Brain microvascular endothelial cell (primary cell): ENCODE data around the gene MEIKIN.
"Not testable (repeated sequence)": the region's sequence is repeated elsewhere in the genome, so short reads cannot be mapped to it uniquely, and the experiment has no call there.

Source experiments
- DNase-seq: peaks from one replicate; pipeline ENCODE4 v3.0.0-alpha.2; 2020
- H3K27ac ChIP-seq: fragments of 250-450 bp; sonication (Bioruptor Pico); 2 replicates; pipeline ENCODE4 v1.5.1; 2020; ENCODE audit warnings: mild to moderate bottlenecking, moderate library complexity
- H3K27me3 ChIP-seq: fragments of 250-450 bp; sonication (Bioruptor Pico); replicated peaks from 2 replicates; pipeline ENCODE4 v1.5.1; 2020; ENCODE audit warnings: mild to moderate bottlenecking
- H3K36me3 ChIP-seq: fragments of 250-450 bp; sonication (Bioruptor Pico); replicated peaks from 2 replicates; pipeline ENCODE4 v1.5.1; 2020; ENCODE audit warnings: mild to moderate bottlenecking
- H3K4me3 ChIP-seq: 2 replicates; pipeline ENCODE4 v1.5.1; 2011; ENCODE audit warnings: low read depth, mild to moderate bottlenecking, control low read depth, low read length, moderate library complexity
- in situ Hi-C: cut with HindIII; loops from 2 replicates; pipeline ENCODE4 v1.10.0; 2017; ENCODE audit warnings: low sequenced_read_pairs, low pct_ligation_motif_present
- TF ChIP-seq, protein P1 (sequence below): IDR thresholded peaks from 2 replicates; pipeline ENCODE4 v1.5.1; 2011; ENCODE audit warnings: low read depth, mild to moderate bottlenecking, moderate library complexity, low read length, control low read depth, inconsistent platforms; ENCODE audit errors: missing control alignments

MEIKIN gene

DNA sequence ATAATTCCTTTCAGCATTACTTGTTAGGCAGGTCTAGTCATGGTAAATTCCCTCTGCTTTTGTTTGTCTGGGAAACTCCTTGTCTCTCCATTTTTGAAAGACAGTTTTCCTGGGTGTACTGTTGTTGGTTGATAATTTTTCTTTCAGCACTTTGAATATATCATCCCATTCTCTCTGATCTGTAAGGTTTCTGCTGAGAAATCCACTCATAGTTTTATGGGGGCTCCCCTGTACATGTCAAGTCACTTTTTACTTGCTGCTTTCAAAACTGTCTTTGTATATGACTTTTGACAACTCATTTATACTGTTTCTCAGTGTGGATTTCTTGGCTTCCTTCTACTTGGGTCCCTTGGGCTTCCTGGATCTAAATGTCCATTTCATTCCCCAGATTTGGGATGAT, 16.5 kb downstream of the MEIKIN start:
- TF ChIP-seq, protein P1, sequence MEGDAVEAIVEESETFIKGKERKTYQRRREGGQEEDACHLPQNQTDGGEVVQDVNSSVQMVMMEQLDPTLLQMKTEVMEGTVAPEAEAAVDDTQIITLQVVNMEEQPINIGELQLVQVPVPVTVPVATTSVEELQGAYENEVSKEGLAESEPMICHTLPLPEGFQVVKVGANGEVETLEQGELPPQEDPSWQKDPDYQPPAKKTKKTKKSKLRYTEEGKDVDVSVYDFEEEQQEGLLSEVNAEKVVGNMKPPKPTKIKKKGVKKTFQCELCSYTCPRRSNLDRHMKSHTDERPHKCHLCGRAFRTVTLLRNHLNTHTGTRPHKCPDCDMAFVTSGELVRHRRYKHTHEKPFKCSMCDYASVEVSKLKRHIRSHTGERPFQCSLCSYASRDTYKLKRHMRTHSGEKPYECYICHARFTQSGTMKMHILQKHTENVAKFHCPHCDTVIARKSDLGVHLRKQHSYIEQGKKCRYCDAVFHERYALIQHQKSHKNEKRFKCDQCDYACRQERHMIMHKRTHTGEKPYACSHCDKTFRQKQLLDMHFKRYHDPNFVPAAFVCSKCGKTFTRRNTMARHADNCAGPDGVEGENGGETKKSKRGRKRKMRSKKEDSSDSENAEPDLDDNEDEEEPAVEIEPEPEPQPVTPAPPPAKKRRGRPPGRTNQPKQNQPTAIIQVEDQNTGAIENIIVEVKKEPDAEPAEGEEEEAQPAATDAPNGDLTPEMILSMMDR: no peak
- H3K27me3 ChIP-seq: no peaks in the 10 kb centered on the region
- no peak overlapping the region for H3K27ac ChIP-seq
- H3K4me3 ChIP-seq: no peak overlapping the region
- no peaks in the 10 kb centered on the region for H3K36me3 ChIP-seq
- in situ Hi-C loops: no loop called here
- no peak for DNase-seq

- in situ Hi-C loops: no loop called here
- TF ChIP-seq, protein P1: no peak
- Histone ChIP-seq H3K36me3 (no peaks in the 10 kb centered on the region), H3K4me3 (no peak overlapping the region), H3K27ac (no peak overlapping the region), H3K27me3 (no peaks in the 10 kb centered on the region)
- no peak for DNase-seq
Observed at GRCh38 chr5:131926168-131926567, 19.3 kb downstream of the MEIKIN start.

- Histone ChIP-seq H3K36me3 (no peaks in the 10 kb centered on the region), H3K27ac (no peak overlapping the region), H3K27me3 (no peaks in the 10 kb centered on the region), H3K4me3 (no peak overlapping the region)
- in situ Hi-C loops: no loop called here
- TF ChIP-seq, protein P1: no peak
- no peak for DNase-seq
Observed at GRCh38 chr5:131916481-131916880, 29.0 kb downstream of the MEIKIN start.

GRCh38 chr5:131914472-131914871, 31.0 kb downstream of the MEIKIN start:
- TF ChIP-seq, protein P1: no peak
- no peak for DNase-seq
- Histone ChIP-seq H3K27ac (no peak overlapping the region), H3K36me3 (no peaks in the 10 kb centered on the region), H3K4me3 (no peak overlapping the region), H3K27me3 (no peaks in the 10 kb centered on the region)
- in situ Hi-C loops: no loop called here

GRCh38 chr5:131913603-131914002, 31.9 kb downstream of the MEIKIN start:
- TF ChIP-seq, protein P1: no peak
- in situ Hi-C loops: no loop called here

DNA sequence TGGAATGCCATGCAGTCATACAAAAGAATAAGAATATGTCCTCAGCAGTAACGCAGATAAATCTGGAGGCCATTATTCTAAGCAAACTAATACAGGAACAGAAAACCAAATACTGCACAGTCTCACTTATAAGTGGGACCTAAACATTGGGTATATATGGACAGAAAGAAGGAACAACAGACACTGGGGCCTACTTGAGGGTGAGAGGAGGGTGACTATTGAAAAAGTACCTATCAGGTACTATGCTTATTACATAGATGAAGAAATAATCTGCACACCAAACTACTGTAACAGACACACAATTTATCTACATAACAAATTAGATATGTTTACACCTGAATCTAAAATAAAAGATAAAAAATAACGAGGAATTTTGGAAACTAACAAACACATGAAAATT, 38.8 kb downstream of the MEIKIN start:
- TF ChIP-seq, protein P1: no peak
- Histone ChIP-seq H3K27ac (no peak overlapping the region), H3K27me3 (no peaks in the 10 kb centered on the region), H3K36me3 (no peaks in the 10 kb centered on the region), H3K4me3 (no peak overlapping the region)
- DNase-seq: no peak
- in situ Hi-C loops: no loop called here

More at GRCh38 chr5:131913603-131914002, 31.9 kb downstream of the MEIKIN start:
- H3K27me3 ChIP-seq: no peaks in the 10 kb centered on the region
- no peak for DNase-seq
- no peak overlapping the region for H3K4me3 ChIP-seq
- H3K36me3 ChIP-seq: no peaks in the 10 kb centered on the region
- no peak overlapping the region for H3K27ac ChIP-seq

DNA sequence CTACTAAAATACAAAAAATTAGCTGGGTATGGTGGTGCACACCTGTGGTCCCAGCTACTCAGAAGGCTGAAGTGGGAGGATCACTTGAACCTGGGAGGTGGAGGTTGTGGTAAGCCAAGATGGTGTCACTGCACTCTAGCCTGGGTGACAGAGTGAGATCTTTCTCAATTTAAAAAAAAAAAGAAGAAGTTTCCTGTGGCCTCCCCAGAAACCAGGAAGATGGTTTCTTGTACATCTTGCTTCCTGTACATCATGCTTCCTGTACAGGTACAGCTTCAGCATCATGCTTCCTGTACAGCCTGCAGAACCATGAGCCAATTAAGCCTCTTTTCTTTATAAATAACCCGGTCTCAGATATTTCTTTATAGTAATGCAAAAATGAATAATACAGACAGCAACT, 43.2 kb downstream of the MEIKIN start:
- H3K27me3 ChIP-seq, DNase-seq, in situ Hi-C loops, H3K27ac ChIP-seq, H3K36me3 ChIP-seq, H3K4me3 ChIP-seq: not testable (repeated sequence)
